NCI-H1092 treated with DMSO at 0.1 percent for 48 hours (cell line): ENCODE measurements around the gene SLC39A13.

Experiments used
- DNase-seq: peaks from one replicate; lab custom pipeline; 2025; lab: John Stamatoyannopoulos, UW

The SLC39A13 gene

DNA sequence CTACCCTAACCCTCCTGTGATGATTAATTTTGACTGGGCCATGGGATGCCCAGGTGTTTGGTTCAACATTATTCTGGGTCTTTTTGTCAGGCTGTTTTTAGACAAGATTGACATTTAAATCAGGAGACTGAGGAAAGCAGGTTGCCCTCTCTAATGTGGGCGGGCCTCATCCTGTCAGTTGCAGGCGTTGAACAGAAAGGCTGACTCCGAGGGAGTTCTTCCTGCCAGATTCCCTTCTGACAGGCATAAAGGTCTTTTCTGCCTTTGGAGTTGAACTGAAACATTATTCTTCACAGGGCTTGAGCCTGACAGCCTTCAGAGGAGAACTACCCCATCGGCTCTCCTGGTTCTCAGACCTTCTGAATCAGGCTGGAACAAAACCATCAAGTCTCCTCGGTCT is 22.1 kb downstream of the SLC39A13 start:
- no peak for DNase-seq

GRCh38 chr11:47431356-47432083 is 23.1 kb downstream of the SLC39A13 start:
- no peak for DNase-seq

DNA sequence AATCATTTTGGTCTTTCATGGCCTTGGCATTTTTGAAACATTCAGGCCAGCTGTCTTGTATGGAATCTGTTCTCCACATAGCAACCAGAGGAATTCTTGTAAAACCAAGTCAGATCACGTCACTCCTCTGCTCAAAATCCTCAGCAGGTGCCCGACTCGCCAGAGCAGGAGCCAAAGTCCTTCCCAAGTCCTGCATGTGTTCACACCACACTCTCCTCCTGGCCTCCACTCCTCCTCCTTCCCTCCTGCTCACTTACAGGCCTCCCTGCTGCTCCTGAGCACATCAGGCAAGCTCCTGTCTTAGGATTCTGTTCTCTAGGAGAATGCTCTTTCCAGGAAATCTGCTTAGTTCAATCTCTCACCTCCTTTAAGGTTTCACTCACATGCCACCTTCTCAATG is 24.8 kb downstream of the SLC39A13 start:
- DNase-seq, result no peak

GRCh38 chr11:47434011-47434786 is 25.8 kb downstream of the SLC39A13 start:
- DNase-seq, result peak; percentile 20

DNA sequence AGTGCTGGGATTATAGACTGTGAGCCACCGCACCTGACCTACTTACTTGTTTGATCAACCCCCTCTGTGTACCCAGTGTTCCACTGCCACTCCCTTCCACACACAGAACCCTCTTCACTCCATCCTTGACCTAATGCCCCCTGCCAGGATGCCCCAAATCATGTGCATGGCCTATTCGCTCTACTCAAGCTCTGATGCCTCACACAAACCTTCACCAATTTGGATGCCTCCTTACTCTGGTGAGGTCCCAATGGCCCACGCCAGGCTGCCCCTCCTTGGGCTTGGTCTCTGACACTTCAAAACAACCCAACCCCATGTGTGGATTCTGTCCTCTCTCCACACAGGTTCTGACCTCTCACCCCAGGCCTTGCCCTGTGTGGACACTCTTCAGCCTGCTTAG is 27.3 kb downstream of the SLC39A13 start:
- no peak for DNase-seq

DNA sequence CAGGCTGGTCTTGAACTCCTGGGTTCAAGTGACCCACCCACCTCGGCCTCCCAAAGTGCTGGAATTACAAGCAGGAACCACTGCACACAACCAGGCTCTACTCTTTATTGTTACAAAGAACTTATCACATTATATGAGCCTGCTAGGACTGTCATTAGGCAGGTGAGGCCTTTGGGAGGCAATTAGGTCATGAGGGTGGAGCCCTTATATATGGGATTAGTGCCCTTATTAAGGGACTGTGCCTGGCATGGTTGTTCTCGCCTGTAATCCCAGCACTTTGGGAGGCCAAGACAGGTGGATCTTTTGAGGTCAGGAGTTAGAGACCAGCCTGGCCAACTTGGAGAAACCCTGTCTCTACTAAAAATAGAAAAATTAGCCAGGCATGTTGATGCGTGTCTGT is 28.3 kb downstream of the SLC39A13 start:
- no peak for DNase-seq

DNA sequence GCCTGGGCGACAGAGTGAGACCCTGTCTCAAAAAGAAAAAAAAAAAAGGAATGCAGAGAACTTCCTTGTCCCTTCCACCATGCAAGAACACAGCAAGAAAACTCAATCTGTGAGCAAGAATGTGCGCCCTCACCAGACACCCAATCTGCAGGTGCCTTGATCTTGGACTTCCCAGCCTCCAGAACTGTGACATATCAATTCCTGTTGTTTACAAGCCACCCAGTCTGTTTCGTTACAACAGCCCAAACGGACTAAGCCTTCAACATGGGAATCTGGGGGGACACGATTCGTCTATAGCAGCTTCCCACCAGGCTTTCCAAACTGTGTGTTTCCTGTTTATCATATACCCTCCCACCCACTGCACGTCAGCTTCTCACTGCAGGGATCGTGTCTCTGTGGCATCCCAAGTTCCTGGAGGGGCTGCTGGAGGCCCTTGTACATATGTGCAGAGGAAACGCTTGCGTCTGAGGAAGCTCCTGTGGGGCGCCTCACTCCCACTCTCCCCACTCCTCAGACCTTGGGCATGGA is 28.9 kb downstream of the SLC39A13 start:
- DNase-seq, result no peak

- peak; percentile 80 for DNase-seq
These were observed 29.5 kb downstream of the SLC39A13 start for GRCh38 chr11:47437746-47438418.

GRCh38 chr11:47438721-47439120 is 30.3 kb downstream of the SLC39A13 start:
- DNase-seq, result no peak

DNA sequence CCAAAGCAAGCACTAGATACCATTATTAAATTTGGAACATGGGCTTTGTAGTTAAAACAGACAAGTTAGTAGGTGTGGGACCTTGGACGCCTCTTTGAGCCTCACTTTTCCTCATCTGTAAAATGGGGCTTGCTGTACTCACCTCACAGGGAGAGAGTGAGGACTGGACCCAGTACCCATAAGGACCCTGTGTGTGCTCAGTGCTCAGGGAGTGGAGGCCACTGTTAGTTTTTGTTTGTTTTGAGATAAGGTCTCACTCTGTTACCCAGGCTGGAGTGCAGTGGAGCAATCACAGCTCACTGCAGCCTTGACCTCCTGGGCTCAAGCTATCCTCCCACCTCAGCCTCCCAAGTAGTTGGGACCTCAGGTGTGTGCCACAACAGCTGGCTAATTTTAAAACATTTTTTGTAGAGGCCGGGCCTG is 31.7 kb downstream of the SLC39A13 start:
- DNase-seq, result no peak

DNA sequence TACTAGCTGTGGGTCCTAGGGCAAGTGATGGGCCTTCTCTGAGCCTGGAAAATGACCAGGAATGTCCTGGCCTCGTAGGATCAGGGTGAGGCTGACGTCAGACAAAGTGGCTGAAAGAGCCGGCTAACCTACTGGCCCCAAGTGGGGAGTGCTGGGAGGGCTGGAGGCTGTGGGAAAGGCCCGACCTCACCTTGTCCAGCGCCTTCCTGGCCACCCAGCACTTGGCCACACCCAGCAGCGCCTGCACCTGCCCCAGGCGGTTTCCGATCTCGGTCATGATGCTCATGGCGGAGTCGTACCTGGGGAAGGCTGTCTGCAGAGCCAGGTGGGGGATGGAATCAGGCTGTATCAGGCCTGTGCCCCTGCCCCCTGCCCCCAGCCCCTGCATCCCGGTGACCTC is 33.0 kb downstream of the SLC39A13 start:
- DNase-seq, result no peak

DNA sequence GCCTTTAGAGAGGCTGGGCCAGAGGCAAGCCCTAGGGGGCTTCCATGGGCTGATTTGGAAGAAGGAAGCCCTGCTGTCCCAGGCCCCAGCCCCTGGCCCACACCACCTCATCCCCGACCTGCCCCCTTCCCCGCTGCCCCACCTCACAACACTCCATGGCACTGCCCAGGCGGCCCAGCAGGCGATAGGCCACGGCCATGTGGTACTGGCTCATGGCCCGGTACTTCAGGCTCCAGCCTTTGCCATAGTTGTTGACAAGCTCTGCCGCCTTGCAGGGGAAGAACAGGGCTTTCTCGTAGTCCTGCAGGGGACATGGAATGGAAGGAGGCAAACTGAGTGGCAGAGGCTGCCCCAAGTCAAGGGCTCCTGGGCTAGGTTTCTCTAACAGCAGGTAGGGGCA is 34.1 kb downstream of the SLC39A13 start:
- DNase-seq, result no peak

GRCh38 chr11:47443028-47443700 is 34.8 kb downstream of the SLC39A13 start:
- peak; percentile 69 for DNase-seq

DNA sequence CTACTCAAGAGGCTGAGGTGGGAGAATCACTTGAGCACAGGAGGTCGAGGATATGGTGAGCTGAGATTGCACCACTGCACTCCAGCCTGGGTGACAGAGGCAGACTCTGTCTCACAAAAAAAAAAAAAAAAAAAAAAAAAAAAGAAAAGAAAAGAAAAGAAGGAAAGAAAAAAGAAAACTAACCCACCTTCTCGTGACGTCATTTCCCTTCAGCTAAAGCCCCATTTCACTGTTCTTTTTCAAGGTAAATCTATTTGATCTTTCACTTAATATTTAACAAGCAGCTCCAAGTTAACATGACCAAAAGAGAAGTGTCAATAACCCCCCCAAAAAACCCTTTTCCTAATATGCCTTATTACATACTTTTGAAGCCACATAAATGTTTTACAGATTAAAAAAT is 35.4 kb downstream of the SLC39A13 start:
- no peak for DNase-seq

DNA sequence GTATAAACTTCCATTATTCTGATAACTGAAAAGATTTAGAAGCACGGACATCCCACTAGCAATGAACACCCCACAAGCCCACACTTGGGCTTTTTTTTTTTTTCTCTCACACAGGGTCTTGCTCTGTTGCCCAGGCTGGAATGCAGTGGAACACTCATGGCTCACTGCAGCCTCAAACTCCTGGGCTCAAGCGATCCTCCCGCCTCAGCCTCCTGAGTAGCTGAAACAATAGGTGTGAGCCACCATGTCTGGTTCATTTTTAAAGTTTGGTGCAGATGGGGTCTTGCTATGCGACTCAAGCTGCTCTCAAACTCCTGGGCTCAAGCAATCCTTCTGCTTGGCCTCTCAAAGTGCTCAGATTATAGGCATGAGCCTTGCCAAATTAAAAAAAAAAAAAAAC is 37.5 kb downstream of the SLC39A13 start:
- DNase-seq, result no peak

- DNase-seq, result no peak
These were observed 38.4 kb downstream of the SLC39A13 start for GRCh38 chr11:47446833-47447232.

GRCh38 chr11:47447906-47448305 is 39.5 kb downstream of the SLC39A13 start:
- DNase-seq, result no peak

- no peak for DNase-seq
These were observed 40.4 kb downstream of the SLC39A13 start, which contains the start of gene RAPSN for GRCh38 chr11:47448566-47449427. TSS of gene RAPSN (minus strand) at chr11:47449136. CDS start at chr11:47448964, 172 bp downstream.

DNA sequence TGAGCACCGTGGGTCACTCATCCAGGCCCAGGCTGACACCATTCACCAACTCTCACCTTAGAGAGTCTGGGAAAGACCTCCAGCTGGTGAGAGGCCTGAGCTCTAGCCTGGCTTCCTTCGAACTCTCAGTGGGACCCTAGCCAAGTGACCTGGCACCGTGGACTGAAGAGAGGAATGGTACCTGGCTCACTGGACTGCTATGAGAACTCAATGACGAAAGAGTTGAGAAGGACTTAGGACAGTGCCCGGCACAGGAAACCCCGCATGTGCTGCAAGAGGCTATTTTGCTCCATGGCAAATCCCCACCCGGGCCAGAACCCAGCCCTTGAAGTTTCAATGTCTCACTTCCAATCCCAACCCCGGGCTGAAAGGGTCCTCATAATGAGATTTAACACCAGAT is 41.2 kb downstream of the SLC39A13 start:
- DNase-seq, result no peak

DNA sequence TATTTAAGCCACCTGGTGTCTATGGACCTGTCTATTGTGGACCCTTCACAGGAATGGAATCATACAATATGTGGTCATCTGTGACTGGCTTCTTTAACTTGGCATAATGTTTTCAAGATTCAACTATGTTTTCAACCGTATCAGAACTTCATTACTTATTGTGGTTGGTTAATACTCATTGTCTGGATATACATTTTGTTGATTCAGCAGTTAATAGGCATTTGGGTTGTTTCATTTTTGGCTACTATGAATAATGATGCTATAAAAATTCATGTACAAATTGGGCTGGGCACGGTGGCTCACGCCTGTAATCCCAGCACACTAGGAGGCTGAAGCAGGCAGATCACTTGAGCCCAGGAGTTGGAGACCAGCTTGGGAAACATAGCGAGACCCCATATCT is 43.0 kb downstream of the SLC39A13 start:
- DNase-seq, result no peak

DNA sequence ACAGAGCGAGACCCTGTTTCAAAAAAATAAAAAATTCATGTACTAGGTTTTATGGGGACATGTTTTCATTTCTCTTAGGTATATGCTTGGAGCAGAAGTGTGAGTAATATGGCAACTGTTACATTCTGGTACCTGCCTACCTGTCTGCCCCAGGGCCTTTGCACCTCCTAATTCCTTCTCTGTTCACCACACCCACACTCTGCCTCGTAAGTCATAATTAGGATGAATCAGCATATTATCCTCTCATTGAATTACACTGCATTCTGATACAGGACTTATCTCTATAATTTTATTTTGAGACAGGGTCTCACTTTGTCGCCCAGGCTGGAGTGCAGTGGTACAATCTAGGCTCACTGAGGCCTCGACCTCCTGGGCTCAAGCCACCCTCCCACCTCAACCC is 43.6 kb downstream of the SLC39A13 start:
- no peak for DNase-seq
